H9 (cell line): ENCODE measurements around the gene GSTA4. TPM values are rescaled to one million over a fixed set of nuclear protein-coding genes. Genes with fewer than 3 reads are reported as not detected.
"Not testable (repeated sequence)": the region's sequence is repeated elsewhere in the genome, so short reads cannot be mapped to it uniquely, and the experiment has no call there.

ENCODE experiments used
- DNase-seq: peaks from one replicate; pipeline ENCODE4 v3.0.0-alpha.2; 2017
- H2AFZ ChIP-seq: one replicate; pipeline ENCODE4 v1.6.1; 2013; ENCODE audit warnings: mild to moderate bottlenecking, low read length, control low read depth, moderate library complexity
- H2AK5ac ChIP-seq: 2 replicates; pipeline ENCODE4 v1.6.1; 2013; ENCODE audit warnings: low read length, control low read depth, mixed read lengths; ENCODE audit not compliant: insufficient read length
- H2BK120ac ChIP-seq: one replicate; pipeline ENCODE4 v1.6.1; 2013; ENCODE audit warnings: low read depth, mild to moderate bottlenecking, low read length, control low read depth, inconsistent platforms; ENCODE audit not compliant: poor library complexity, severe bottlenecking
- H2BK12ac ChIP-seq: 2 replicates; pipeline ENCODE4 v1.6.1; 2013; ENCODE audit warnings: low read length, control low read depth, mixed read lengths, low read depth; ENCODE audit not compliant: insufficient read length
- H2BK15ac ChIP-seq: 2 replicates; pipeline ENCODE4 v1.6.1; 2013; ENCODE audit warnings: low read depth, low read length, control low read depth
- H2BK20ac ChIP-seq: one replicate; pipeline ENCODE4 v1.6.1; 2013; ENCODE audit warnings: low read depth, mild to moderate bottlenecking, low read length, control low read depth, inconsistent platforms; ENCODE audit not compliant: poor library complexity, severe bottlenecking
- H2BK5ac ChIP-seq: 2 replicates; pipeline ENCODE4 v1.6.1; 2013; ENCODE audit warnings: low read length, control low read depth, mixed read lengths; ENCODE audit not compliant: insufficient read length
- H3K14ac ChIP-seq: 2 replicates; pipeline ENCODE4 v1.6.1; 2013; ENCODE audit warnings: low read length, control low read depth; ENCODE audit not compliant: insufficient read depth
- H3K18ac ChIP-seq: 2 replicates; pipeline ENCODE4 v1.6.1; 2013; ENCODE audit warnings: low read depth, mild to moderate bottlenecking, mixed read lengths, low read length, control low read depth; ENCODE audit not compliant: insufficient read length
- H3K23ac ChIP-seq: 2 replicates; pipeline ENCODE4 v1.6.1; 2013; ENCODE audit warnings: low read length, control low read depth, mixed read lengths, low read depth; ENCODE audit not compliant: insufficient read length
- H3K23me2 ChIP-seq: 2 replicates; pipeline ENCODE4 v1.6.1; 2013; ENCODE audit warnings: low read depth, mild to moderate bottlenecking, mixed read lengths, low read length, control low read depth; ENCODE audit not compliant: insufficient read length, poor library complexity, severe bottlenecking
- H3K27ac ChIP-seq: 2 replicates; pipeline ENCODE4 v1.5.1; 2013; ENCODE audit warnings: low read length, control low read depth, mixed read lengths, low read depth; ENCODE audit not compliant: insufficient read length
- H3K27me3 ChIP-seq: 2 replicates; pipeline ENCODE4 v1.6.1; 2013; ENCODE audit warnings: low read length, control low read depth, inconsistent platforms; ENCODE audit not compliant: insufficient read depth
- H3K4ac ChIP-seq: 2 replicates; pipeline ENCODE4 v1.6.1; 2013; ENCODE audit warnings: low read depth, mild to moderate bottlenecking, control low read depth, inconsistent platforms, low read length, moderate library complexity
- H3K4me1 ChIP-seq: 2 replicates; pipeline ENCODE4 v1.6.1; 2013; ENCODE audit warnings: low read length, control low read depth, inconsistent platforms; ENCODE audit not compliant: insufficient read depth
- H3K4me2 ChIP-seq: 2 replicates; pipeline ENCODE4 v1.6.1; 2013; ENCODE audit warnings: low read length, control low read depth, mixed read lengths; ENCODE audit not compliant: insufficient read length, insufficient read depth
- H3K56ac ChIP-seq: 2 replicates; pipeline ENCODE4 v1.6.1; 2013; ENCODE audit warnings: low read depth, mild to moderate bottlenecking, mixed read lengths, low read length, control low read depth; ENCODE audit not compliant: insufficient read length
- H3K79me1 ChIP-seq: 2 replicates; pipeline ENCODE4 v1.6.1; 2013; ENCODE audit warnings: low read depth, mild to moderate bottlenecking, moderate library complexity, low read length, control low read depth, inconsistent platforms; ENCODE audit not compliant: insufficient read depth, poor library complexity, severe bottlenecking
- H3K79me2 ChIP-seq: 2 replicates; pipeline ENCODE4 v1.6.1; 2013; ENCODE audit warnings: low read length, control low read depth, inconsistent platforms; ENCODE audit not compliant: insufficient read depth
- H3K9ac ChIP-seq: 2 replicates; pipeline ENCODE4 v1.6.1; 2013; ENCODE audit warnings: low read length, control low read depth, mixed read lengths; ENCODE audit not compliant: insufficient read length; ENCODE audit errors: extremely low read depth
- H3K9me3 ChIP-seq: one replicate; pipeline ENCODE4 v1.6.1; 2013; ENCODE audit warnings: low read depth, low read length, inconsistent platforms; ENCODE audit not compliant: control insufficient read depth
- H3T11ph ChIP-seq: one replicate; pipeline ENCODE4 v1.6.1; 2013; ENCODE audit warnings: mild to moderate bottlenecking, low read length, control low read depth, inconsistent platforms
- H4K20me1 ChIP-seq: one replicate; pipeline ENCODE4 v1.6.1; 2013; ENCODE audit not compliant: control insufficient read depth, insufficient read length, insufficient read depth
- H4K5ac ChIP-seq: 2 replicates; pipeline ENCODE4 v1.6.1; 2013; ENCODE audit warnings: low read depth, mild to moderate bottlenecking, mixed read lengths, low read length, control low read depth; ENCODE audit not compliant: insufficient read length
- H4K8ac ChIP-seq: replicated peaks from 2 replicates; pipeline ENCODE4 v1.6.1; 2013; ENCODE audit warnings: low read length, control low read depth, mixed read lengths, low read depth; ENCODE audit not compliant: insufficient read length
- H4K91ac ChIP-seq: 2 replicates; pipeline ENCODE4 v1.6.1; 2013; ENCODE audit warnings: low read depth, mild to moderate bottlenecking, moderate library complexity, mixed read lengths, low read length, control low read depth; ENCODE audit not compliant: insufficient read length
- H3K27ac Mint-ChIP-seq, 3 experiments: 2 replicates in 2 of 3; 3 replicates in 1 of 3; pipeline ENCODE4 v1.8.0; 2020 to 2021; ENCODE audit warnings: mixed read lengths in 3 of 3, mild to moderate bottlenecking in 1 of 3, moderate library complexity in 1 of 3
- H3K27me3 Mint-ChIP-seq: 2 replicates; pipeline ENCODE4 v1.8.0; 2021; ENCODE audit warnings: low read depth, mild to moderate bottlenecking, moderate library complexity, mixed read lengths
- H3K36me3 Mint-ChIP-seq, 3 experiments: 2 replicates in 2 of 3; 3 replicates in 1 of 3; pipeline ENCODE4 v1.8.0; 2020 to 2021; ENCODE audit warnings: low read depth in 3 of 3, mixed read lengths in 3 of 3; ENCODE audit not compliant: insufficient read depth in 1 of 3
- H3K4me1 Mint-ChIP-seq, 2 experiments: 2 replicates each; pipeline ENCODE4 v1.8.0; 2020; ENCODE audit warnings: mixed read lengths in 2 of 2
- H3K4me3 Mint-ChIP-seq, 2 experiments: 2 replicates in 1 of 2; 3 replicates in 1 of 2; pipeline ENCODE4 v1.8.0; 2020 to 2021; ENCODE audit warnings: mild to moderate bottlenecking in 2 of 2, mixed read lengths in 2 of 2, moderate library complexity in 1 of 2
- H3K9me3 Mint-ChIP-seq, 2 experiments: 2 replicates in 1 of 2; 3 replicates in 1 of 2; pipeline ENCODE4 v1.8.0; 2020; ENCODE audit warnings: mild to moderate bottlenecking in 2 of 2, mixed read lengths in 2 of 2, moderate library complexity in 1 of 2
- WGBS: extraction: QIAGEN DNeasy Blood & Tissue Kit; methylation state at CpG from one replicate; pipeline ENCODE4 v1.1.7; 2013; ENCODE audit warnings: missing lambda C conversion rate, low lambda C conversion rate, mixed read lengths; ENCODE audit not compliant: insufficient read length; ENCODE audit errors: extremely low coverage; 5-methylcytosine and 5-hydroxymethylcytosine counted together
- total RNA-seq: library from RNA; stranded (reverse); gene quantifications from 2 replicates; pipeline ENCODE4 v1.2.1, GENCODE V29; 2021
- TF ChIP-seq, protein P1 (sequence below): fragments of 200-600 bp; sonication (generic); conservative IDR thresholded peaks from 3 replicates; pipeline ENCODE4 v1.8.0; 2021; ENCODE audit warnings: antibody characterized with exemption, mild to moderate bottlenecking

The GSTA4 gene
- total RNA-seq, 1 experiment from 2014 or later, result 32.1 TPM

DNA sequence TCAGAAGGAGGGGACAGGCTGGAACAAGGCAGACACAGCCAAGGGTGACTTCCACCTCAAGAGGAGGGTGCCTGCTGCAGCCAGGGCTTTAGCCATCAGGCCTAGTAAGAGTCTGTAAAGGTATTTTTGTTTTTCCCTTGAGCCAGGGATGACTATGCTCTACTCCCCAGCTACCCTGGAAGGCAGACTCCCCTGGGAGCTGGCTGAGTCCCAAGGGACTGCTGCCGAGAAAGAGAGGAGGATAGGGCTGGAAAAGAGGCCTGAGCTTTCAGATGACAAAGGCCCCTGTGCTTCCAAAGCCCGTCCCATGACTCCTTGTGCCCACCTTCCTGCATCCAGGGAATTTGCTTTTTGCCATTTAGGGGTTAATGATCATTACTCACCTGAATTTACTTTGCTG lies 14.0 kb upstream of the GSTA4 start:
- Histone ChIP-seq H2BK15ac (no peak overlapping the region), H3K27me3 (no peaks in the 10 kb centered on the region), H3K23me2 (no peaks in the 10 kb centered on the region), H3K9me3 (no peaks in the 10 kb centered on the region), H3T11ph (no peak overlapping the region), H2BK12ac (no peak overlapping the region), H3K4ac (no peak overlapping the region), H3K4me2 (no peak overlapping the region), H4K91ac (no peak overlapping the region), H3K18ac (no peak overlapping the region), H2BK120ac (no peak overlapping the region), H3K79me1 (no peaks in the 10 kb centered on the region), H4K20me1 (no peaks in the 10 kb centered on the region), H3K9ac (no peak overlapping the region), H3K27ac (no peak overlapping the region), H3K23ac (no peak overlapping the region), H3K14ac (no peak overlapping the region), H3K4me1 (no peaks in the 10 kb centered on the region), H3K79me2 (no peaks in the 10 kb centered on the region), H2BK5ac (no peak overlapping the region), H2BK20ac (no peak overlapping the region), H4K8ac (no peak overlapping the region), H4K5ac (no peak overlapping the region), H2AK5ac (no peak overlapping the region), H3K56ac (no peak overlapping the region), H2AFZ (no peak overlapping the region)
- Mint-ChIP-seq H3K4me3 (no peak overlapping the region), H3K36me3 (peaks cover 11 to 63% (median 54%) of the 10 kb centered on the region in 3 experiments; a peak in 6 of 7 replicates), H3K27me3 (no peaks in the 10 kb centered on the region; the same call in 1 of the 2 replicates), H3K9me3 (no peaks in the 10 kb centered on the region), H3K4me1 (peaks cover 6% of the 10 kb centered on the region in 2 experiments; a peak in 2 of 4 replicates), H3K27ac (peak overlapping the region in 1 of 3 experiments; percentile 36; a peak in 1 of 7 replicates)
- TF ChIP-seq, protein P1, sequence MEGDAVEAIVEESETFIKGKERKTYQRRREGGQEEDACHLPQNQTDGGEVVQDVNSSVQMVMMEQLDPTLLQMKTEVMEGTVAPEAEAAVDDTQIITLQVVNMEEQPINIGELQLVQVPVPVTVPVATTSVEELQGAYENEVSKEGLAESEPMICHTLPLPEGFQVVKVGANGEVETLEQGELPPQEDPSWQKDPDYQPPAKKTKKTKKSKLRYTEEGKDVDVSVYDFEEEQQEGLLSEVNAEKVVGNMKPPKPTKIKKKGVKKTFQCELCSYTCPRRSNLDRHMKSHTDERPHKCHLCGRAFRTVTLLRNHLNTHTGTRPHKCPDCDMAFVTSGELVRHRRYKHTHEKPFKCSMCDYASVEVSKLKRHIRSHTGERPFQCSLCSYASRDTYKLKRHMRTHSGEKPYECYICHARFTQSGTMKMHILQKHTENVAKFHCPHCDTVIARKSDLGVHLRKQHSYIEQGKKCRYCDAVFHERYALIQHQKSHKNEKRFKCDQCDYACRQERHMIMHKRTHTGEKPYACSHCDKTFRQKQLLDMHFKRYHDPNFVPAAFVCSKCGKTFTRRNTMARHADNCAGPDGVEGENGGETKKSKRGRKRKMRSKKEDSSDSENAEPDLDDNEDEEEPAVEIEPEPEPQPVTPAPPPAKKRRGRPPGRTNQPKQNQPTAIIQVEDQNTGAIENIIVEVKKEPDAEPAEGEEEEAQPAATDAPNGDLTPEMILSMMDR, result no peak
- no CpG with 5 or more reads among the region's 2 CpGs for WGBS
- DNase-seq, result no peak

DNA sequence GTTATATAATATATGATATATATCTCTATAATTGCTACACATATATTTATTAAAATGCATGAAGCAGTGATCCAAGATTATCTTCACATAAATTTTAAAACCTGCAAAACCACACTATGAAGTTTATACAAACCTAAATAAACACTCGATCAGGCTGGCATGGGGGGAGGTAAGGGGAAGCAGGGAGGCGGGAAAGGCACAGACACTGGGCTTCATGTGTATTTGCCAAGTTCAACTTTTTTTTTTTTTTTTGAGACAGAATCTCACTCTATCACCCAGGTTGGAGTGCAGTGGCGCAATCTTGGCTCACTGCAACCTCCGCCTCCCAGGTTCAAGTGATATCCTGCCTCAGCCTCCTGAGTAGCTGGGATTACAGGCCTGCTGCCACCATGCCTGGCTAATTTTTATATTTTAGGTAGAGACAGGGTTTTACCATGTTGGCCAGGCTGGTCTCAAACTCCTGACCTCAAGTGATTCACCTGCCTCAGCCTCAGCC lies 13.2 kb upstream of the GSTA4 start:
- peaks cover 9 to 62% (median 52%) of the 10 kb centered on the region in 3 experiments; a peak in 6 of 7 replicates for H3K36me3 Mint-ChIP-seq
- not testable (repeated sequence) for H3K4me3 Mint-ChIP-seq, H3K4ac ChIP-seq, H3K27ac Mint-ChIP-seq, H3K56ac ChIP-seq, H2AK5ac ChIP-seq, H4K91ac ChIP-seq, H3T11ph ChIP-seq, H3K9ac ChIP-seq, H3K23me2 ChIP-seq, H2BK15ac ChIP-seq, H3K18ac ChIP-seq, H2AFZ ChIP-seq, H2BK5ac ChIP-seq, H3K4me1 ChIP-seq, H3K27me3 ChIP-seq, H3K27me3 Mint-ChIP-seq, H3K14ac ChIP-seq, H2BK20ac ChIP-seq, H3K4me2 ChIP-seq, H3K4me1 Mint-ChIP-seq, DNase-seq, H3K23ac ChIP-seq, H3K9me3 ChIP-seq, H2BK12ac ChIP-seq, H3K79me1 ChIP-seq, H4K20me1 ChIP-seq, H4K8ac ChIP-seq, H3K79me2 ChIP-seq, H3K27ac ChIP-seq, H4K5ac ChIP-seq, H2BK120ac ChIP-seq, H3K9me3 Mint-ChIP-seq
- WGBS, result no CpG with 5 or more reads among the region's 4 CpGs
